BLaER1 treated with 17β-estradiol and CSF1 and Interleukin-3, amounts not matched to agents 10 nM and 100 nM (cell line): Measurements from ENCODE around the gene SLC48A1.

Experiments
- H3K27ac ChIP-seq, 11 experiments: shearing (Covaris generic); formaldehyde crosslinking; 2 replicates each; pipeline ENCODE4 v1.8.1; 2022
- H3K27me3 ChIP-seq, 11 experiments: shearing (Covaris generic); formaldehyde crosslinking; 2 replicates each; pipeline ENCODE4 v1.8.1; 2022
- H3K36me3 ChIP-seq, 11 experiments: shearing (Covaris generic); formaldehyde crosslinking; 2 replicates each; pipeline ENCODE4 v1.8.1; 2022
- H3K4me1 ChIP-seq, 10 experiments: shearing (Covaris generic); formaldehyde crosslinking; 2 replicates each; pipeline ENCODE4 v1.8.1; 2022
- H3K4me2 ChIP-seq, 11 experiments: shearing (Covaris generic); formaldehyde crosslinking; 2 replicates each; pipeline ENCODE4 v1.8.1; 2022
- H3K4me3 ChIP-seq, 10 experiments: shearing (Covaris generic); formaldehyde crosslinking; 2 replicates each; pipeline ENCODE4 v1.8.1; 2022
- H3K9ac ChIP-seq, 11 experiments: shearing (Covaris generic); formaldehyde crosslinking; 2 replicates each; pipeline ENCODE4 v1.8.1; 2022
- H3K9me3 ChIP-seq, 11 experiments: shearing (Covaris generic); formaldehyde crosslinking; replicated peaks in 1 of 11; 2 replicates each; pipeline ENCODE4 v1.8.1; 2022
- H4K20me1 ChIP-seq, 11 experiments: shearing (Covaris generic); formaldehyde crosslinking; 2 replicates each; pipeline ENCODE4 v1.8.1; 2022
- Cebpa-rat ChIP-seq, 11 experiments: shearing (Covaris generic); IDR thresholded peaks; 2 replicates each; pipeline ENCODE4 v1.8.1; 2022

SLC48A1 gene

DNA sequence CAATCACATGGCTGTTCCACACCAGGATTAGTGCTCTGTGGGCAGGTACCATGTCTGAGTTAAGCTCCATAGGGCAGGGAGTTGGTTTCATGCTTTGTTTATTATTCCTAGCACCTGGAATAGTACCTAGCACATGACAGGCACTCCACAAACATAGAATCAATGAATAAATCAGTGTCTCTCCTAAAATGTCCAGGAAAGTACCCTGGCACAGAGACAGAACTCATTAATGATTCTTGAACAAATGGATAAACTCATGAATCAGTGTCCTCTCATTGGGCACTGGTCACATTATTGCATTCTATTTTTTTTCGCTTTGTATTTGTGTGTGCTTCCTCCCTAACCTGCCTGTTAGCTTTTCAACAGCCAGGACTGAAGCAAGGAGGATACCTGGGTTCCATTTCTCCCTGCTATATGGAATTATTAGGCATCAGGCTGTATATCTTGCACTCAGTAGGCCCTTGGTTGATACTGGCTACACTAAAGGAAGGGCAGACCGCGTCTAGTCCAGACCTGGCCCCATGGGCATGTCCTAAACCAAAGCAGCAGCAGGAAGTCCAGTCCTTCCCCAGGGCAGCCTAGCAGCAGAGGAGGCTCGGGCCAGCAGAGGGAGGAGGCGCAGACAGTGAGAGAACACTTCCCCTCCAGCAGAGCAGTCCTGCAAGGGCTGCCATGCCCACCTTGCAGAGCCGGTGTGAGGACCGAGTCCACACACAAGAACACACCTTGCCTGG is 28.3 kb downstream of the SLC48A1 start:
- peaks cover 73 to 80% (median 77%) of the 10 kb centered on the region in 10 experiments for H3K4me1 ChIP-seq
- peaks cover 30 to 92% (median 66%) of the 10 kb centered on the region in 11 experiments for H3K36me3 ChIP-seq
- H3K9me3 ChIP-seq, result no peaks in the 10 kb centered on the region
- peak overlapping the region in 7 of 11 experiments; percentile 62 to 80 (median 74); a peak in 11 of 22 replicates for H3K27ac ChIP-seq
- peak overlapping the region in 1 of 10 experiments; percentile 41; a peak in 1 of 20 replicates for H3K4me3 ChIP-seq
- H3K9ac ChIP-seq, result peak overlapping the region in 7 of 11 experiments; percentile 12 to 74 (median 72); a peak in 10 of 22 replicates
- H4K20me1 ChIP-seq, result peaks cover 12 to 100% (median 91%) of the 10 kb centered on the region in 11 experiments; a peak in 20 of 22 replicates
- no peak for TF ChIP-seq Cebpa-rat (IDR thresholded peaks at IDR 0.05)
- H3K27me3 ChIP-seq, result no peaks in the 10 kb centered on the region
- H3K4me2 ChIP-seq, result peak overlapping the region; percentile 90 to 100 (median 99)

- Histone ChIP-seq H3K36me3 (peaks cover 24 to 89% (median 66%) of the 10 kb centered on the region in 11 experiments), H3K9me3 (no peaks in the 10 kb centered on the region), H4K20me1 (peaks cover 12 to 100% (median 96%) of the 10 kb centered on the region in 11 experiments; a peak in 20 of 22 replicates), H3K4me1 (peaks cover 79 to 86% (median 82%) of the 10 kb centered on the region in 10 experiments), H3K9ac (peak overlapping the region; percentile 56 to 76 (median 72); a peak in 20 of 22 replicates), H3K4me3 (peak overlapping the region in 2 of 10 experiments; percentile 18 to 41; a peak in 4 of 20 replicates), H3K27ac (peak overlapping the region; percentile 62 to 80 (median 74); a peak in 20 of 22 replicates), H3K27me3 (no peaks in the 10 kb centered on the region), H3K4me2 (peak overlapping the region; percentile 90 to 100 (median 99))
- TF ChIP-seq Cebpa-rat (IDR thresholded peaks at IDR 0.05), result no peak
Observed at GRCh38 chr12:47801904-47802246, 28.8 kb downstream of the SLC48A1 start.

GRCh38 chr12:47802312-47802711 is 29.3 kb downstream of the SLC48A1 start:
- Histone ChIP-seq H3K27me3 (no peaks in the 10 kb centered on the region), H4K20me1 (peaks cover 12 to 100% (median 100%) of the 10 kb centered on the region in 11 experiments; a peak in 20 of 22 replicates), H3K9ac (peak overlapping the region; percentile 56 to 76 (median 72); a peak in 21 of 22 replicates), H3K4me3 (peak overlapping the region in 7 of 10 experiments; percentile 18 to 56 (median 38); a peak in 8 of 20 replicates), H3K9me3 (no peaks in the 10 kb centered on the region), H3K36me3 (peaks cover 22 to 84% (median 63%) of the 10 kb centered on the region in 11 experiments), H3K4me1 (peaks cover 83 to 90% (median 87%) of the 10 kb centered on the region in 10 experiments), H3K27ac (peak overlapping the region; percentile 62 to 80 (median 74)), H3K4me2 (peak overlapping the region; percentile 90 to 100 (median 99))
- TF ChIP-seq Cebpa-rat (IDR thresholded peaks at IDR 0.05), result no peak

GRCh38 chr12:47803191-47803875 is 30.3 kb downstream of the SLC48A1 start:
- peak overlapping the region; percentile 62 to 80 (median 74) for H3K27ac ChIP-seq
- H3K9me3 ChIP-seq, result no peaks in the 10 kb centered on the region
- peaks cover 12 to 100% (median 100%) of the 10 kb centered on the region in 11 experiments; a peak in 20 of 22 replicates for H4K20me1 ChIP-seq
- no peak for TF ChIP-seq Cebpa-rat (IDR thresholded peaks at IDR 0.05)
- peak overlapping the region; percentile 90 to 100 (median 99) for H3K4me2 ChIP-seq
- H3K4me3 ChIP-seq, result peak overlapping the region; percentile 10 to 56 (median 29); a peak in 12 of 20 replicates
- peaks cover 12 to 74% (median 53%) of the 10 kb centered on the region in 11 experiments for H3K36me3 ChIP-seq
- no peaks in the 10 kb centered on the region for H3K27me3 ChIP-seq
- H3K9ac ChIP-seq, result peak overlapping the region; percentile 56 to 76 (median 72); a peak in 21 of 22 replicates
- peaks cover 93 to 100% (median 97%) of the 10 kb centered on the region in 10 experiments for H3K4me1 ChIP-seq

- Histone ChIP-seq H3K9me3 (no peaks in the 10 kb centered on the region), H3K27me3 (no peaks in the 10 kb centered on the region), H3K36me3 (peaks cover 3 to 66% (median 44%) of the 10 kb centered on the region in 11 experiments; a peak in 19 of 22 replicates), H3K4me2 (peak overlapping the region; percentile 90 to 100 (median 99)), H3K4me3 (0 out of 20 replicates have a peak overlapping the region, but pooled peaks of 1 of the 10 experiments have one; percentile 3), H3K9ac (peak overlapping the region in 7 of 11 experiments; percentile 12 to 79 (median 64); a peak in 9 of 22 replicates), H4K20me1 (peaks cover 4 to 100% (median 99%) of the 10 kb centered on the region in 11 experiments; a peak in 20 of 22 replicates), H3K4me1 (peaks cover 100% of the 10 kb centered on the region in 10 experiments), H3K27ac (peak overlapping the region in 5 of 11 experiments; percentile 8 to 80 (median 78); a peak in 8 of 22 replicates)
- no peak for TF ChIP-seq Cebpa-rat (IDR thresholded peaks at IDR 0.05)
Observed at GRCh38 chr12:47804171-47804570, 31.1 kb downstream of the SLC48A1 start.

DNA sequence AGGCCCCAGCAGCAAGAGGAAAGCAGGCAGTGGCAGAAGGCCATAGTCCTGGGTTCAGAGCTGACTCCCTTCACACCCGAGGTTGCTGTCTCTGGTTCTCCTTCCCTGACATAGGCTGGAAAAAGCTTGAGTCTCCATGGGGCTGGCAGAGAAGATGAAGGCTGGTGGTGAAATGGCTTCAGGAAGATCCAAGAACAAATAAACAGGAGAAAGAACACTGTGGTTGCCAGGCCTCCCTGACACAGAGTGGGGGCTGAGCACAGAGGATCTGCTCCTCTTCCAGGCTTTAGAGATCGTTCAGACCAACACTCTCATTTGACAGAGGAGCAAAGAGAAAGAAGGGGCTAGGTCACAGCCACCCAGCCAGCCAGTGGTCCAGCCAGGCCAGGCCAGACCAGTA is 32.4 kb downstream of the SLC48A1 start:
- Histone ChIP-seq H3K4me2 (peak overlapping the region; percentile 90 to 100 (median 99)), H3K27ac (peak overlapping the region in 10 of 11 experiments; percentile 8 to 98 (median 40); a peak in 15 of 22 replicates)

GRCh38 chr12:47807338-47807737 is 34.3 kb downstream of the SLC48A1 start:
- Histone ChIP-seq H3K9ac (peak overlapping the region in 10 of 11 experiments; percentile 75 to 91 (median 80); a peak in 20 of 22 replicates), H3K36me3 (peaks cover 0 to 45% (median 29%) of the 10 kb centered on the region in 11 experiments; a peak in 15 of 22 replicates), H3K27ac (peak overlapping the region in 10 of 11 experiments; percentile 84 to 98 (median 96); a peak in 21 of 22 replicates), H3K4me1 (peaks cover 100% of the 10 kb centered on the region in 10 experiments), H3K27me3 (no peaks in the 10 kb centered on the region), H3K4me3 (peak overlapping the region in 5 of 10 experiments; percentile 33 to 57 (median 48); a peak in 6 of 20 replicates), H3K4me2 (peak overlapping the region; percentile 90 to 100 (median 99)), H4K20me1 (peaks cover 0 to 98% (median 93%) of the 10 kb centered on the region in 11 experiments; a peak in 19 of 22 replicates), H3K9me3 (no peaks in the 10 kb centered on the region)
- no peak for TF ChIP-seq Cebpa-rat (IDR thresholded peaks at IDR 0.05)

More for the DNA sequence above, 32.4 kb downstream of the SLC48A1 start:
- peaks cover 100% of the 10 kb centered on the region in 10 experiments for H3K4me1 ChIP-seq
- H3K4me3 ChIP-seq, result no peak overlapping the region
- H3K27me3 ChIP-seq, result no peaks in the 10 kb centered on the region
- peak overlapping the region in 9 of 11 experiments; percentile 7 to 79 (median 40); a peak in 14 of 22 replicates for H3K9ac ChIP-seq
- peaks cover 0 to 99% (median 96%) of the 10 kb centered on the region in 11 experiments; a peak in 19 of 22 replicates for H4K20me1 ChIP-seq
- H3K36me3 ChIP-seq, result peaks cover 0 to 56% (median 36%) of the 10 kb centered on the region in 11 experiments; a peak in 16 of 22 replicates
- no peak for TF ChIP-seq Cebpa-rat (IDR thresholded peaks at IDR 0.05)
- H3K9me3 ChIP-seq, result no peaks in the 10 kb centered on the region

DNA sequence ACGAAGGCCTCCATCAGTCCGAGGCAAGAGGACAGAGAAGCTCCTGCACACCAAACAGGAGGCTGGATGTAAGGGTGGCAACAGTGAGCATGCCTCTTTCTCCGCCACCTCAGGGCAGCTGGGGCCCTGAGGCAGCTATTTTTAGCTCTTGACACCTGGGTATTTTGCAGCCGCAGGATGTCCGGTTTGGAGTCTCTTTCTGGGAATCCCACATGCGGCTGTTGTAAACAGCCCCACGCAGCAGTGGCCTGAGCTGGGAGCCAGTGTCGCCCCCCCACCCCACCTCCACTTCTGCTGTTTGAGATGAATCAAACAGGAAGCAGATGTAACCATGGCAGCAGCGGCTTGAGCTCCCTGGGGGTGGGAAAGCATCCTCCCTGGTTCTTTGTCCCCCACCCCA is 35.0 kb downstream of the SLC48A1 start:
- H3K4me3 ChIP-seq, result peak overlapping the region in 9 of 10 experiments; percentile 3 to 57 (median 46); a peak in 15 of 20 replicates
- peak overlapping the region; percentile 59 to 98 (median 96); a peak in 21 of 22 replicates for H3K27ac ChIP-seq
- H3K9me3 ChIP-seq, result no peaks in the 10 kb centered on the region
- no peaks in the 10 kb centered on the region for H3K27me3 ChIP-seq
- H3K4me1 ChIP-seq, result peaks cover 97 to 98% (median 98%) of the 10 kb centered on the region in 10 experiments
- no peak for TF ChIP-seq Cebpa-rat (IDR thresholded peaks at IDR 0.05)
- peak overlapping the region; percentile 75 to 91 (median 80) for H3K9ac ChIP-seq
- peak overlapping the region; percentile 90 to 100 (median 99) for H3K4me2 ChIP-seq
- peaks cover 0 to 93% (median 88%) of the 10 kb centered on the region in 11 experiments; a peak in 19 of 22 replicates for H4K20me1 ChIP-seq
- peaks cover 0 to 40% (median 29%) of the 10 kb centered on the region in 11 experiments; a peak in 15 of 22 replicates for H3K36me3 ChIP-seq
